RWPE2 (cell line): ENCODE results near the gene COL27A1.

ENCODE experiments used
- ATAC-seq: fragments of 200-7000 bp; cut with Tn5 transposase; 3 replicates; pipeline ENCODE4 v1.9.1; 2021; ENCODE audit warnings: low read depth
- DNase-seq: peaks from one replicate; pipeline ENCODE4 v3.0.0-alpha.2; 2020; ENCODE audit warnings: low spot score
- H3K27ac ChIP-seq: fragments of 450-650 bp; 2 replicates; pipeline ENCODE4 v1.5.1; 2017; ENCODE audit warnings: mild to moderate bottlenecking; ENCODE audit not compliant: poor library complexity, severe bottlenecking
- H3K27me3 ChIP-seq: fragments of 250-450 bp; sonication (Bioruptor Pico); 2 replicates; pipeline ENCODE4 v1.5.1; 2021; ENCODE audit warnings: mild to moderate bottlenecking, moderate library complexity; ENCODE audit not compliant: insufficient read depth, poor library complexity, severe bottlenecking
- H3K36me3 ChIP-seq: fragments of 250-450 bp; sonication (Bioruptor Pico); 2 replicates; pipeline ENCODE4 v1.5.1; 2020; ENCODE audit warnings: low read depth, mild to moderate bottlenecking, moderate library complexity
- H3K4me1 ChIP-seq: fragments of 250-450 bp; sonication (Bioruptor Pico); 2 replicates; pipeline ENCODE4 v1.5.1; 2021; ENCODE audit warnings: mild to moderate bottlenecking, moderate library complexity; ENCODE audit not compliant: insufficient read depth, poor library complexity, severe bottlenecking
- H3K4me3 ChIP-seq: fragments of 250-450 bp; sonication (Bioruptor Pico); 2 replicates; pipeline ENCODE4 v1.5.1; 2021; ENCODE audit warnings: mild to moderate bottlenecking, moderate library complexity; ENCODE audit not compliant: severe bottlenecking
- H3K9me3 ChIP-seq: fragments of 250-450 bp; sonication (Bioruptor Pico); 2 replicates; pipeline ENCODE4 v1.5.1; 2021; ENCODE audit warnings: mild to moderate bottlenecking, moderate library complexity; ENCODE audit not compliant: severe bottlenecking
- TF ChIP-seq, protein P1 (sequence below): fragments of 450-650 bp; IDR thresholded peaks from one replicate; pipeline ENCODE4 v1.5.1; 2017; ENCODE audit warnings: mild to moderate bottlenecking, moderate library complexity; ENCODE audit not compliant: poor library complexity, severe bottlenecking

COL27A1 gene

DNA sequence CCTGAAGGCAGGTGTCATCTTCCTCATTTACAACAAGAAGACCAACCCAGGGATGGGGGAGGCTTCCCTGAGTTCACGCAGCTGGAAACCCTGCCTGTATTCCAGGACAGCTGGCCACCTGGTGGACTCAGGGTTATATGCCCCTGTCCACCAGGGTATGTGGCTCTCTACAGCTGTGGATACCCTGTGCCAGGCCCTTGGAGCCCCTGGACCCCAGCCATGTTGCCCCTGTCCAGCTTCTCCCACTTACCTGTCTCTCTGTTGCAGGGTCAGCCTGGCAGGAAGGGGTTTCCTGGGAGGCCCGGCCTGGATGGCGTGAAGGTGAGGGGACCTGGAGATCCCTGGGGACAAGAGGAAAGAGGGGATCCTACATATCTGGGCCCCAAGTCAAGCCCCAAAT lies 87.9 kb downstream of the COL27A1 start:
- ATAC-seq (no peak), DNase-seq (no peak)
- TF ChIP-seq, protein P1, sequence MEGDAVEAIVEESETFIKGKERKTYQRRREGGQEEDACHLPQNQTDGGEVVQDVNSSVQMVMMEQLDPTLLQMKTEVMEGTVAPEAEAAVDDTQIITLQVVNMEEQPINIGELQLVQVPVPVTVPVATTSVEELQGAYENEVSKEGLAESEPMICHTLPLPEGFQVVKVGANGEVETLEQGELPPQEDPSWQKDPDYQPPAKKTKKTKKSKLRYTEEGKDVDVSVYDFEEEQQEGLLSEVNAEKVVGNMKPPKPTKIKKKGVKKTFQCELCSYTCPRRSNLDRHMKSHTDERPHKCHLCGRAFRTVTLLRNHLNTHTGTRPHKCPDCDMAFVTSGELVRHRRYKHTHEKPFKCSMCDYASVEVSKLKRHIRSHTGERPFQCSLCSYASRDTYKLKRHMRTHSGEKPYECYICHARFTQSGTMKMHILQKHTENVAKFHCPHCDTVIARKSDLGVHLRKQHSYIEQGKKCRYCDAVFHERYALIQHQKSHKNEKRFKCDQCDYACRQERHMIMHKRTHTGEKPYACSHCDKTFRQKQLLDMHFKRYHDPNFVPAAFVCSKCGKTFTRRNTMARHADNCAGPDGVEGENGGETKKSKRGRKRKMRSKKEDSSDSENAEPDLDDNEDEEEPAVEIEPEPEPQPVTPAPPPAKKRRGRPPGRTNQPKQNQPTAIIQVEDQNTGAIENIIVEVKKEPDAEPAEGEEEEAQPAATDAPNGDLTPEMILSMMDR = no peak
- Histone ChIP-seq H3K4me1 (no peaks in the 10 kb centered on the region), H3K27me3 (no peaks in the 10 kb centered on the region), H3K9me3 (no peaks in the 10 kb centered on the region), H3K4me3 (no peak overlapping the region), H3K36me3 (no peaks in the 10 kb centered on the region), H3K27ac (no peak overlapping the region)

DNA sequence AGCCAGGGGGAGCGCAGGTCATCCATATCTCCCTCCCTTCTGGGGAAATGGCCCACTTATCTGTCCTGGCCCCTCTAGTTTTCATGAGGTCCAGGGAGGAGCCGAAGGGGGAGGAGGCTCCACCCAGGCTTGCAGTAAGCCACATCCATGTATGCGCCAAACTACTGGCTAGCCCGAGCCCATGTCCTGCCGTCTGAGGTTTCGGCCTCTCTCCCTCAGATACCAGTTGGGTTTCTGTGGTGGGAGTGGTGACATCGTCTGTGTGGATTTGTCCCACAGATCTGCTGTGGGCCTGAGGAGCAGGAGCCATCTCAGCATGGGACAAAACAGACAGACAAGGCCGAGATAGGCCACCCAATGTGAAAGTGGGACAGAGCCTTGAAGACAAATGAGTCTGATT lies 89.2 kb downstream of the COL27A1 start:
- TF ChIP-seq, protein P1 = no peak
- H3K27me3 ChIP-seq = no peaks in the 10 kb centered on the region
- no peak for DNase-seq

DNA sequence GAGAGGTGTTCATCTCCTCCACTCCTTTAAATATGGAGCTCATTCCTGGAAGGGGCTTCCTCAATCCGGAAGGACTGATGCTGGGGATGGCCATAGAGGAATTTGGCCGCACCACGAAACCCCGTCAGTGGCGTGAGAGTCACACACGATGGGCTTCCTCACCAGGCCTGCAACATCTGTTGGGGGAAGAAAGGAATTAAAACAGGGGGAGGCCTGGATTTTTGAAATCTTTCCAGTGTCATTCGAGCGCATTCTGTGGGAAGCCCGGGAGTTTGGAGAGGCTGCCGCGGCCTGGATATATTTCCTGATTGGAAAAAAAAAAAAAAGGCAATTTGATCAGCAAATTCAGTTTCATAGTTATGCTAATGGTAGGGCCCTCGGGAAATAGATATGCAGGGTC lies 91.2 kb downstream of the COL27A1 start:
- TF ChIP-seq, protein P1 = no peak
- Histone ChIP-seq H3K27ac (no peak overlapping the region), H3K9me3 (no peaks in the 10 kb centered on the region), H3K4me1 (no peaks in the 10 kb centered on the region), H3K4me3 (no peak overlapping the region), H3K36me3 (no peaks in the 10 kb centered on the region), H3K27me3 (no peaks in the 10 kb centered on the region)
- ATAC-seq = no peak
- no peak for DNase-seq

More for the DNA sequence above, 89.2 kb downstream of the COL27A1 start:
- H3K36me3 ChIP-seq = no peaks in the 10 kb centered on the region
- no peaks in the 10 kb centered on the region for H3K9me3 ChIP-seq
- no peak overlapping the region for H3K27ac ChIP-seq
- ATAC-seq = no peak
- H3K4me1 ChIP-seq = no peaks in the 10 kb centered on the region
- no peak overlapping the region for H3K4me3 ChIP-seq

DNA sequence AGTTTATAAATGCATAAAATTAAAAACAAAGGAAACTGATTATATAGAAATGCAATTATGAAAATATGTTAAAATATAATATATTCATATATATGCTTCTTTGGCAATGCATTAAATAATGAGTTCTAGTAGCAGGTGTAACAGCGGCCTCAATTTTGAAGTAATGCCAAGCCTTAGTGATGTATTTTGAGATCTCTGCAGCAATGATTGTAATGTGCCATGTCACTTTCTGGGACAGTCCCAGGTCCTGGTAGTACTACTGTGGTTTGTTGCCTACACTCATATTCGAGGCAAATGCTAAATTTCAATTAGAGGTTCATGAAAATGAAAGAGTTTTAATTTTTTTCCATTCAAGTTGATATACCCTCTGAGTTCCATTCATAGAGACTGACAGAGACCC lies 91.7 kb downstream of the COL27A1 start:
- no peak overlapping the region for H3K4me3 ChIP-seq
- H3K9me3 ChIP-seq = no peaks in the 10 kb centered on the region
- H3K4me1 ChIP-seq = no peaks in the 10 kb centered on the region
- no peak for DNase-seq
- no peak overlapping the region for H3K27ac ChIP-seq
- TF ChIP-seq, protein P1 = no peak
- no peaks in the 10 kb centered on the region for H3K27me3 ChIP-seq
- no peaks in the 10 kb centered on the region for H3K36me3 ChIP-seq
- ATAC-seq = no peak

DNA sequence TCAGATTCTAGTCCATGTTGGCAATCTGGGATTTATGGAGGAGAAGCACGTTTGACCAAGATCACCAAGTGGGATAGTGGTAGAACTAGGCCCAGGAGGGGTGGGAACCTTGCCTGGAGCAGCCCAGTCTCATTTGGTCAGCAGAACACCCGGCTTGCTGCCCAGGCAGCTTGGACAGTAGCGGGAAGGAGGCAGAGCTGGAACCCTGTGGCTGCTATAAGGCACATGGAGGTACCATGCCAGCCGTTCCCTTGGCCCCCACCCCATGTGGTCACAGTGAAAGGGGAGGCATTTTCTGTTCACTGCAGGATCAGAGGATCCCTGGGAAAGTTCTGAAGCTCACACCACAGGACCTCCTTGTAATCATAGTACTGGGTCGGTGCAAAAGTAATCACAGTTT lies 92.2 kb downstream of the COL27A1 start:
- H3K9me3 ChIP-seq = no peaks in the 10 kb centered on the region
- TF ChIP-seq, protein P1 = no peak
- DNase-seq (no peak), ATAC-seq (no peak)
- no peak overlapping the region for H3K4me3 ChIP-seq
- no peaks in the 10 kb centered on the region for H3K27me3 ChIP-seq
- no peaks in the 10 kb centered on the region for H3K4me1 ChIP-seq
- H3K27ac ChIP-seq = no peak overlapping the region
- no peaks in the 10 kb centered on the region for H3K36me3 ChIP-seq
